ENCODE results near the gene JPT1.

DNA sequence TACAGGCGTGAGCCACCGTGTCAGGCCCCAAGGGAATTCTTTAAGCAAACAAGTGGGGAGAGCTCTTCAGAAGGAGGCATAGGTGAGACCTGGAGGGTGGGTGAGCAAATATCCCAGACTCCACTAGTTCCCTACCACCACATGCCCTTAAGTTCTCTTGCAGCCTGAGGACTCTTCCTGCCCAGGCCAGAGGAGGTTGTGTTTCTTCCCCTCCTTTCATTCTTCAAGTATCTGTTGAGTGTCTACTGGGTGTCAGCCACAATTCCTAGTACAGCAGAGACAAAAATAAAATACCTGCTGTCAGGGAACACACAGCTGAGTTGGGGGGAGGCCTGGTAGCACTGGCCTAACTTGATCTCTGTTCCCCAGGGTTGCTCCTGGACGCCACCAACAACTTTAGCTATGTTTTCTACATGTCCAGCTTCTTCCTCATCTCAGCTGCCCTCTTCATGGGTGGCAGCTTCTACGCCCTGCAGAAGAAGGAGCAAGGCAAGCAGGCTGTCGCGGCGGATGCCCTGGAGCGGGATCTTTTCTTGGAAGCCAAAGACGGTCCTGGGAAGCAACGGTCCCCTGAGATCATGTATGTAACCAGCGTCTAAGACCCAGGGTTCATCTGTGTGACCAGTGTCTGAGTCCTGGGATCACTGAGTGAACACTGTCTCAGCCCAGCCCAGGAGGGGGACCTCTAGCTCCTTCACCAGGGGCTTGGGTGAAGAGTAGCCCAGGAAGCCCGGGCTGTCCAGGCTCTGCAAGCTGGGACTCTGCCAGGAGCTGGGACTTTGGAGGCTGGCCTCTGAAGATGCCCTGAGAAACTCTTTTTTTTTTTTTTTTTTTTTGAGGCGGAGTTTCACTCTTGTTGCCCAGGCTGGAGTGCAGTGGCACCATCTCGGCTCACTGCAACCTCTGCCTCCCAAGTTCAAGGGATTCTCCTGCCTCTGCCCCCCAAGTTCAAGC, 50.4 kb downstream of the JPT1 start:
- TF ChIP-seq EZH2 (IDR thresholded peaks at IDR 0.05; ENCODE audit: insufficient read depth, low read length): no peak
- TF ChIP-seq, protein P1, sequence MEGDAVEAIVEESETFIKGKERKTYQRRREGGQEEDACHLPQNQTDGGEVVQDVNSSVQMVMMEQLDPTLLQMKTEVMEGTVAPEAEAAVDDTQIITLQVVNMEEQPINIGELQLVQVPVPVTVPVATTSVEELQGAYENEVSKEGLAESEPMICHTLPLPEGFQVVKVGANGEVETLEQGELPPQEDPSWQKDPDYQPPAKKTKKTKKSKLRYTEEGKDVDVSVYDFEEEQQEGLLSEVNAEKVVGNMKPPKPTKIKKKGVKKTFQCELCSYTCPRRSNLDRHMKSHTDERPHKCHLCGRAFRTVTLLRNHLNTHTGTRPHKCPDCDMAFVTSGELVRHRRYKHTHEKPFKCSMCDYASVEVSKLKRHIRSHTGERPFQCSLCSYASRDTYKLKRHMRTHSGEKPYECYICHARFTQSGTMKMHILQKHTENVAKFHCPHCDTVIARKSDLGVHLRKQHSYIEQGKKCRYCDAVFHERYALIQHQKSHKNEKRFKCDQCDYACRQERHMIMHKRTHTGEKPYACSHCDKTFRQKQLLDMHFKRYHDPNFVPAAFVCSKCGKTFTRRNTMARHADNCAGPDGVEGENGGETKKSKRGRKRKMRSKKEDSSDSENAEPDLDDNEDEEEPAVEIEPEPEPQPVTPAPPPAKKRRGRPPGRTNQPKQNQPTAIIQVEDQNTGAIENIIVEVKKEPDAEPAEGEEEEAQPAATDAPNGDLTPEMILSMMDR (IDR thresholded peaks at IDR 0.05; ENCODE audit: insufficient read depth, low read depth, low read length): no peak
